Heart left ventricle (tissue), 16 donors: ENCODE measurements around the gene MS4A12. TPM values are rescaled to one million over a fixed set of nuclear protein-coding genes. Genes with fewer than 3 reads are reported as not detected.

Experiments
- ATAC-seq, 4 donors: fragments of 200-7000 bp; cut with Tn5 transposase; one replicate each; pipeline ENCODE4 v1.9.1; 2020 to 2022; ENCODE audit warnings: moderate library complexity in 4 of 4, mild to moderate bottlenecking in 3 of 4, moderate number of reproducible peaks in 1 of 4
- DNase-seq, 5 donors: peaks; one replicate each; pipeline ENCODE4 v3.0.0-alpha.2; 2020
- H3K27ac ChIP-seq, 12 donors: fragments of 200-600 bp; sonication (generic) in 4 of 12; one replicate each; pipeline versions ENCODE4 v1.5.0 to v1.8.0; 2016 to 2022; ENCODE audit warnings: mild to moderate bottlenecking in 2 of 12
- H3K27me3 ChIP-seq, 9 donors: fragments of 200-600 bp; sonication (generic) in 2 of 9; one replicate each; pipeline versions ENCODE4 v1.5.1 to v1.8.0; 2016 to 2022; ENCODE audit warnings: mild to moderate bottlenecking in 3 of 9
- H3K36me3 ChIP-seq, 9 donors: fragments of 200-600 bp; sonication (generic) in 2 of 9; one replicate each; pipeline versions ENCODE4 v1.5.0 to v1.8.0; 2018 to 2022; ENCODE audit warnings: mild to moderate bottlenecking in 2 of 9
- H3K4me1 ChIP-seq, 12 donors: fragments of 200-600 bp; sonication (generic) in 4 of 12; one replicate each; pipeline versions ENCODE4 v1.5.0 to v1.8.0; 2016 to 2022; ENCODE audit warnings: mild to moderate bottlenecking in 3 of 12
- H3K4me3 ChIP-seq, 12 donors: fragments of 200-600 bp; sonication (generic) in 4 of 12; one replicate each; pipeline versions ENCODE4 v1.5.0 to v1.8.0; 2017 to 2022; ENCODE audit warnings: mild to moderate bottlenecking in 9 of 12, moderate library complexity in 4 of 12
- H3K9me3 ChIP-seq, 12 donors: fragments of 200-600 bp; sonication (generic) in 4 of 12; one replicate each; pipeline versions ENCODE4 v1.5.0 to v1.8.0; 2016 to 2022; ENCODE audit warnings: mild to moderate bottlenecking in 1 of 12
- CTCF ChIP-seq, 12 donors: fragments of 200-600 bp; sonication (generic) in 4 of 12; IDR thresholded peaks; one replicate each; pipeline versions ENCODE4 v1.5.0 to v1.8.0; 2018 to 2022; ENCODE audit warnings: antibody characterized with exemption in 12 of 12, mild to moderate bottlenecking in 5 of 12
- POLR2A ChIP-seq, 2 donors: fragments of 450-650 bp; IDR thresholded peaks; one replicate each; pipeline ENCODE4 v1.6.1; 2017; ENCODE audit warnings: antibody characterized with exemption in 2 of 2, mild to moderate bottlenecking in 2 of 2, moderate library complexity in 2 of 2
- WGBS, 4 donors: extraction: QIAGEN DNeasy Blood & Tissue Kit in 2 of 4; methylation state at CpG; one replicate each; pipeline versions ENCODE4 v1.1.5 to v1.1.7; 2013 to 2018; 5-methylcytosine and 5-hydroxymethylcytosine counted together
- intact Hi-C, 10 donors: fragments of 100-400 bp; cut with DNase I; formaldehyde crosslinking; loops; one replicate each; pipeline versions ENCODE4 v1.11.1 to v1.14.2; 2022
- polyA plus RNA-seq, 2 donors: library from polyadenylated mRNA; stranded (reverse); fragments of 200-250 nt; gene quantifications; one replicate each; pipeline ENCODE4 v1.2.3, GENCODE V29; 2013
- total RNA-seq, 9 donors: library from RNA; depleted of rRNA in 2 of 9; stranded (reverse); fragments of >200 nt in 2 of 9; fragmentation: NEBNext Ultra II Directional in 3 of 9; extraction: Animal tissue kit (Norgen Biotek cat#: 25700) in 3 of 9; gene quantifications; one replicate each; pipeline versions ENCODE4 v1.1.0 to v1.2.4, GENCODE V29; 2016 to 2023
- donor health status: ischemic (EF 13 %, LVEDD 7.1; RV severe dilation, severe dysfunction).
- donor health status: healthy with polysubstance abuse.
- donor health status: DM: no; HTN: yes; CAD: no.
- donor health status: DM: no; HTN: no; CAD: no.
- donor health status: ischemic (EF 25% LVEDD 6.9; RV normal size, moderate dysfunction).
- donor health status: ischemic (EF 25% LVEDD 5.7; RV mildly dilated, moderate dysfunction).
- donor health status: healthy.
- donor health status: DM: yes; HTN: yes; CAD: no.
- donor health status: ischemic (EF 35%, LVEDD 5.7; RV mildly dilated, moderate dysfunction).
- donor health status: nonischemic (EF 11% LVEDD 7.7; RV severe dilation, severe dysfunction).
- donor health status: DM: yes; HTN: yes; CAD: no.
- donor health status: PGD.
- donor health status: ischemic (EF 29% LVEDD 5.4; RV normal size, mild dysfunction).
- donor health status: nonischemic (EF 23%, LVEDD 6.1; RV moderate dilation, normal function).

The MS4A12 gene
- total and polyA plus RNA-seq, 11 donors: not detected

- Histone ChIP-seq H3K4me3 (no peak overlapping the region), H3K27me3 (no peaks in the 10 kb centered on the region), H3K27ac (no peak overlapping the region), H3K36me3 (no peaks in the 10 kb centered on the region), H3K9me3 (peaks cover 0 to 9% (median 0%) of the 10 kb centered on the region in 12 donors), H3K4me1 (no peaks in the 10 kb centered on the region)
- ATAC-seq (no peak), DNase-seq (no peak)
- intact Hi-C loops: no loop called here
- TF ChIP-seq CTCF (IDR thresholded peaks at IDR 0.05): no peak
- TF ChIP-seq POLR2A (IDR thresholded peaks at IDR 0.05): no peak
- 70 to 83% (median 76%) methylated on average over 5 of the region's 5 CpGs for WGBS, 4 donors
Measured at GRCh38 chr11:60544077-60544476, 51.5 kb downstream of the MS4A12 start.

Other genes with a start within 250 kb of the MS4A12 start
- 1 to 10 TPM in 2 of 9 donors, under 1 TPM in 6, not detected in 1; 0.34 to 3.4 (median 0.71) TPM for gene MS4A4E, start 249.6 kb upstream of the MS4A12 start, total RNA-seq
- gene MS4A4E, start 249.6 kb upstream of the MS4A12 start, polyA plus RNA-seq: 1 to 10 TPM in 1 of 2 donors, under 1 TPM in 1; 0.18 to 1.1 TPM
- 10 to 100 TPM in 4 of 9 donors, 1 to 10 TPM in 5; 4.1 to 72.2 (median 10.0) TPM for gene MS4A4A, start 212.1 kb upstream of the MS4A12 start, total RNA-seq
- 1 to 10 TPM; 4.3 to 8.0 TPM for gene MS4A4A, start 212.1 kb upstream of the MS4A12 start, polyA plus RNA-seq
- gene MS4A6E, start 165.5 kb upstream of the MS4A12 start, total RNA-seq: not detected
- under 1 TPM in 1 of 2 donors, not detected in 1; 0.18 TPM for gene MS4A6E, start 165.5 kb upstream of the MS4A12 start, polyA plus RNA-seq
- 10 to 100 TPM in 4 of 9 donors, 1 to 10 TPM in 5; 5.4 to 57.1 (median 9.8) TPM for gene MS4A7, start 114.2 kb upstream of the MS4A12 start, total RNA-seq
- 1 to 10 TPM; 2.7 to 3.5 TPM for gene MS4A7, start 114.2 kb upstream of the MS4A12 start, polyA plus RNA-seq
- 1 to 10 TPM in 3 of 9 donors, under 1 TPM in 6; 0.15 to 2.7 (median 0.50) TPM for gene MS4A14, start 96.3 kb upstream of the MS4A12 start, total RNA-seq
- gene MS4A14, start 96.3 kb upstream of the MS4A12 start, polyA plus RNA-seq: under 1 TPM; 0.12 to 0.69 TPM
- gene MS4A5, start 63.2 kb upstream of the MS4A12 start, total RNA-seq: not detected
- gene MS4A5, start 63.2 kb upstream of the MS4A12 start, polyA plus RNA-seq: not detected
- under 1 TPM in 2 of 9 donors, not detected in 7; 0.45 to 0.86 TPM for gene MS4A1, start 36.9 kb upstream of the MS4A12 start, total RNA-seq
- under 1 TPM in 1 of 2 donors, not detected in 1; 0.08 TPM for gene MS4A1, start 36.9 kb upstream of the MS4A12 start, polyA plus RNA-seq
- gene MS4A13, start 22.6 kb downstream of the MS4A12 start, total RNA-seq: not detected
- gene MS4A13, start 22.6 kb downstream of the MS4A12 start, polyA plus RNA-seq: not detected
- gene MS4A8, start 206.8 kb downstream of the MS4A12 start, total RNA-seq: not detected
- gene MS4A8, start 206.8 kb downstream of the MS4A12 start, polyA plus RNA-seq: not detected
- gene MS4A18, start 231.9 kb downstream of the MS4A12 start, total RNA-seq: not detected
- not detected for gene MS4A18, start 231.9 kb downstream of the MS4A12 start, polyA plus RNA-seq